SKM-1 (cell line): ENCODE results near the gene ESR1.
"Not testable (repeated sequence)": the region's sequence is repeated elsewhere in the genome, so short reads cannot be mapped to it uniquely, and the experiment has no call there.

Experiments
- DNase-seq: peaks from one replicate; lab custom pipeline; 2025; ENCODE audit not compliant: unreplicated experiment; lab: John Stamatoyannopoulos, UW

The ESR1 gene

GRCh38 chr6:151811081-151811480 lies 3.6 kb downstream of the ESR1 start:
- no peak for DNase-seq

GRCh38 chr6:151813858-151814257 lies 6.4 kb downstream of the ESR1 start:
- no peak for DNase-seq

GRCh38 chr6:151814614-151815013 lies 7.1 kb downstream of the ESR1 start:
- DNase-seq: no peak

GRCh38 chr6:151822252-151823111 lies 15.0 kb downstream of the ESR1 start:
- DNase-seq: no peak

GRCh38 chr6:151826517-151827142 lies 19.1 kb downstream of the ESR1 start:
- DNase-seq: no peak

GRCh38 chr6:151832710-151833109 lies 25.2 kb downstream of the ESR1 start:
- DNase-seq: no peak

GRCh38 chr6:151835396-151835795 lies 27.9 kb downstream of the ESR1 start:
- no peak for DNase-seq

- DNase-seq: no peak
These were observed 29.7 kb downstream of the ESR1 start for GRCh38 chr6:151837223-151837622.

GRCh38 chr6:151842816-151843215 lies 35.3 kb downstream of the ESR1 start:
- no peak for DNase-seq

- no peak for DNase-seq
These were observed 39.6 kb downstream of the ESR1 start for GRCh38 chr6:151847064-151847463.

- DNase-seq: no peak
These were observed 43.1 kb downstream of the ESR1 start for GRCh38 chr6:151850479-151851003.

GRCh38 chr6:151858294-151858693 lies 50.8 kb downstream of the ESR1 start:
- DNase-seq: no peak

- DNase-seq: no peak
These were observed 55.0 kb downstream of the ESR1 start for GRCh38 chr6:151862461-151862860.

- not testable (repeated sequence) for DNase-seq
These were observed 59.9 kb downstream of the ESR1 start for GRCh38 chr6:151867361-151867869.

- no peak for DNase-seq
These were observed 61.9 kb downstream of the ESR1 start for GRCh38 chr6:151869345-151869744.

GRCh38 chr6:151869787-151870186 lies 62.3 kb downstream of the ESR1 start:
- no peak for DNase-seq

GRCh38 chr6:151870375-151870774 lies 62.9 kb downstream of the ESR1 start:
- no peak for DNase-seq

GRCh38 chr6:151875524-151875923 lies 68.0 kb downstream of the ESR1 start:
- DNase-seq: no peak

GRCh38 chr6:151876122-151876521 lies 68.6 kb downstream of the ESR1 start:
- DNase-seq: no peak

GRCh38 chr6:151877458-151877857 lies 70.0 kb downstream of the ESR1 start:
- no peak for DNase-seq

- no peak for DNase-seq
These were observed 73.7 kb downstream of the ESR1 start for GRCh38 chr6:151881231-151881630.

GRCh38 chr6:151882206-151882605 lies 74.7 kb downstream of the ESR1 start:
- no peak for DNase-seq
